H1 (cell line): Measurements from ENCODE around the gene HOXA6. TPM values are rescaled to one million over a fixed set of nuclear protein-coding genes. Genes with fewer than 3 reads are reported as not detected.

Experiments
- CTCF ChIA-PET: fragments of 300-600 bp; sonication (Branson Sonifier 250); formaldehyde crosslinking; loops from one replicate; lab custom pipeline; 2021; ENCODE audit not compliant: partially characterized antibody; lab: Charles Lee
- POLR2A ChIA-PET: fragments of 300-600 bp; sonication (Branson Sonifier 250); formaldehyde crosslinking; loops from one replicate; lab custom pipeline; 2021; ENCODE audit warnings: inconsistent platforms; ENCODE audit not compliant: partially characterized antibody; lab: Charles Lee
- DNase-seq, 2 experiments: peaks; one replicate each; pipeline versions ENCODE4 v3.0.0 to v3.0.0-alpha.2; 2010 to 2022; ENCODE audit warnings: low spot score in 2 of 2, low read depth in 1 of 2, mixed read lengths in 1 of 2
- FAIRE-seq: peaks from 2 replicates; lab custom pipeline; 2011; peaks lifted over from hg19 to GRCh38; lab: Jason Lieb, UNC
- H2AFZ ChIP-seq: 2 replicates; pipeline ENCODE4 v1.8.1; 2012; ENCODE audit warnings: low read length, inconsistent platforms
- H2AK5ac ChIP-seq: 2 replicates; pipeline ENCODE4 v1.6.1; 2013; ENCODE audit warnings: low read depth, low read length
- H2BK120ac ChIP-seq: replicated peaks from 2 replicates; pipeline ENCODE3; 2013; ENCODE audit warnings: low read depth, low read length, inconsistent platforms
- H2BK12ac ChIP-seq: 2 replicates; pipeline ENCODE4 v1.6.1; 2013; ENCODE audit warnings: low read depth, low read length
- H2BK15ac ChIP-seq: 2 replicates; pipeline ENCODE4 v1.6.1; 2013; ENCODE audit warnings: low read length
- H2BK20ac ChIP-seq: 2 replicates; pipeline ENCODE4 v1.6.1; 2013; ENCODE audit warnings: low read length
- H2BK5ac ChIP-seq: 2 replicates; pipeline ENCODE4 v1.6.1; 2013; ENCODE audit warnings: low read depth, low read length
- H3K14ac ChIP-seq: 2 replicates; pipeline ENCODE4 v1.6.1; 2013; ENCODE audit warnings: inconsistent platforms; ENCODE audit not compliant: insufficient read length
- H3K18ac ChIP-seq: 2 replicates; pipeline ENCODE4 v1.6.1; 2013; ENCODE audit warnings: low read length; ENCODE audit errors: extremely low read depth
- H3K23ac ChIP-seq: 2 replicates; pipeline ENCODE4 v1.6.1; 2013; ENCODE audit warnings: inconsistent platforms; ENCODE audit not compliant: insufficient read length
- H3K23me2 ChIP-seq: 2 replicates; pipeline ENCODE4 v1.6.1; 2013; ENCODE audit warnings: low read depth, low read length
- H3K27ac ChIP-seq: 2 replicates; pipeline ENCODE4 v1.6.1; 2011; ENCODE audit warnings: low read depth, low read length, inconsistent platforms
- H3K27me3 ChIP-seq, 4 experiments: replicated peaks in 1 of 4; 1 replicate in 1 of 4; 2 replicates in 3 of 4; pipeline versions ENCODE4 v1.6.1 to v1.8.1; 2011 to 2013; ENCODE audit warnings: low read length in 3 of 4, mild to moderate bottlenecking in 3 of 4, inconsistent platforms in 2 of 4, mixed read lengths in 2 of 4, moderate library complexity in 1 of 4; ENCODE audit not compliant: control insufficient read depth in 3 of 4, insufficient read depth in 3 of 4; ENCODE audit errors: extremely low read depth in 1 of 4
- H3K36me3 ChIP-seq, 4 experiments: 2 replicates each; pipeline versions ENCODE4 v1.6.1 to v1.8.1; 2011 to 2013; ENCODE audit warnings: mild to moderate bottlenecking in 4 of 4, low read length in 3 of 4, moderate library complexity in 2 of 4, control low read depth in 1 of 4, inconsistent platforms in 1 of 4; ENCODE audit not compliant: insufficient read depth in 4 of 4, control insufficient read depth in 2 of 4
- H3K4ac ChIP-seq: replicated peaks from 2 replicates; pipeline ENCODE3; 2013; ENCODE audit warnings: low read length, low read depth, mixed read lengths, inconsistent platforms; ENCODE audit not compliant: insufficient read length
- H3K4me1 ChIP-seq, 4 experiments: replicated peaks in 1 of 4; 1 replicate in 1 of 4; 2 replicates in 3 of 4; pipeline versions ENCODE4 v1.6.1 to v1.8.1; 2011 to 2013; ENCODE audit warnings: low read length in 3 of 4, inconsistent platforms in 2 of 4, mixed read lengths in 1 of 4; ENCODE audit not compliant: insufficient read depth in 4 of 4, control insufficient read depth in 3 of 4
- H3K4me2 ChIP-seq, 2 experiments: 2 replicates each; pipeline versions ENCODE4 v1.6.1 to v1.8.1; 2011 to 2013; ENCODE audit warnings: low read depth in 2 of 2, low read length in 2 of 2, control low read depth in 1 of 2, inconsistent platforms in 1 of 2, mild to moderate bottlenecking in 1 of 2; ENCODE audit not compliant: insufficient read depth in 1 of 2
- H3K4me3 ChIP-seq, 4 experiments: fragments of 200-600, 300-600 bp in 1 of 4; sonication (generic), shearing (Covaris generic), sonication (Bioruptor Twin) in 1 of 4; 2 replicates each; pipeline versions ENCODE4 v1.5.1 to v1.8.1; 2011 to 2016; ENCODE audit warnings: low read length in 4 of 4, low read depth in 3 of 4, control low read depth in 2 of 4, inconsistent platforms in 2 of 4, mild to moderate bottlenecking in 2 of 4, mixed read lengths in 1 of 4, moderate library complexity in 1 of 4; ENCODE audit not compliant: insufficient read depth in 2 of 4; ENCODE audit errors: extremely low read depth in 1 of 4
- H3K56ac ChIP-seq: replicated peaks from 2 replicates; pipeline ENCODE3; 2013; ENCODE audit warnings: low read depth, mild to moderate bottlenecking, mixed read lengths, low read length, inconsistent platforms; ENCODE audit not compliant: insufficient read length
- H3K79me1 ChIP-seq: 2 replicates; pipeline ENCODE4 v1.6.1; 2013; ENCODE audit warnings: low read depth, low read length, control low read depth
- H3K79me2 ChIP-seq, 2 experiments: 2 replicates each; pipeline versions ENCODE4 v1.6.1 to v1.8.1; 2012 to 2013; ENCODE audit warnings: low read length in 2 of 2, mild to moderate bottlenecking in 2 of 2, inconsistent platforms in 1 of 2; ENCODE audit not compliant: insufficient read depth in 2 of 2, control insufficient read depth in 1 of 2
- H3K9ac ChIP-seq, 4 experiments: replicated peaks in 1 of 4; 1 replicate in 1 of 4; 2 replicates in 3 of 4; pipeline versions ENCODE4 v1.6.1 to v1.8.1; 2011 to 2013; ENCODE audit warnings: low read depth in 3 of 4, low read length in 3 of 4, control low read depth in 2 of 4, mild to moderate bottlenecking in 2 of 4, moderate library complexity in 2 of 4, inconsistent platforms in 1 of 4; ENCODE audit errors: extremely low read depth in 1 of 4
- H3K9me3 ChIP-seq, 2 experiments: 2 replicates each; pipeline versions ENCODE4 v1.6.1 to v1.8.1; 2012 to 2013; ENCODE audit warnings: mild to moderate bottlenecking in 2 of 2, moderate library complexity in 2 of 2, control low read depth in 1 of 2, inconsistent platforms in 1 of 2, low read depth in 1 of 2, low read length in 1 of 2, mixed read lengths in 1 of 2; ENCODE audit not compliant: insufficient read depth in 2 of 2
- H4K20me1 ChIP-seq, 2 experiments: replicated peaks in 1 of 2; 2 replicates each; pipeline versions ENCODE3 to v1.8.1; 2011 to 2013; ENCODE audit warnings: inconsistent platforms in 2 of 2, low read length in 2 of 2, mild to moderate bottlenecking in 1 of 2; ENCODE audit not compliant: insufficient read depth in 2 of 2, control insufficient read depth in 1 of 2
- H4K5ac ChIP-seq: 2 replicates; pipeline ENCODE4 v1.6.1; 2013; ENCODE audit warnings: low read length, low read depth, mixed read lengths, inconsistent platforms; ENCODE audit not compliant: insufficient read length
- H4K8ac ChIP-seq: 2 replicates; pipeline ENCODE4 v1.8.0; 2013; ENCODE audit warnings: mild to moderate bottlenecking, moderate library complexity, low read length, inconsistent platforms; ENCODE audit not compliant: insufficient read depth; ENCODE audit errors: extremely low read depth
- H4K91ac ChIP-seq: replicated peaks from 2 replicates; pipeline ENCODE3; 2013; ENCODE audit warnings: low read length, mixed read lengths, inconsistent platforms; ENCODE audit not compliant: insufficient read length
- ASH2L ChIP-seq: fragments of 200-600, 300-600 bp; sonication (generic); IDR thresholded peaks from one replicate; pipeline ENCODE4 v1.7.1; 2017; ENCODE audit warnings: low read length
- BCL11A ChIP-seq, 2 experiments: IDR thresholded peaks; one replicate each; pipeline ENCODE4 v1.6.1; 2011; ENCODE audit warnings: low read depth in 2 of 2, low read length in 2 of 2, mild to moderate bottlenecking in 2 of 2
- CTCF ChIP-seq, 3 experiments: IDR thresholded peaks; 1 replicate in 2 of 3; 2 replicates in 1 of 3; pipeline versions ENCODE4 v1.5.1 to v1.6.1; 2011; ENCODE audit warnings: low read length in 3 of 3, mild to moderate bottlenecking in 3 of 3, inconsistent platforms in 2 of 3, low read depth in 1 of 3, moderate library complexity in 1 of 3; ENCODE audit not compliant: insufficient read depth in 1 of 3; ENCODE audit errors: control extremely low read depth in 1 of 3
- POLR2AphosphoS5 ChIP-seq: IDR thresholded peaks from 2 replicates; pipeline ENCODE4 v1.6.1; 2011; ENCODE audit warnings: low read depth, low read length
- SP2 ChIP-seq: IDR thresholded peaks from 2 replicates; pipeline ENCODE4 v1.6.1; 2012; ENCODE audit warnings: mild to moderate bottlenecking, low read length, inconsistent platforms
- WGBS, 2 experiments: shearing (Covaris generic) in 1 of 2; methylation state at CpG; one replicate each; pipeline versions ENCODE4 v1.1.6 to v1.1.7; 2013 to 2015; ENCODE audit warnings: low lambda C conversion rate in 2 of 2, mixed read lengths in 2 of 2, inconsistent platforms in 1 of 2, low coverage in 1 of 2, missing lambda C conversion rate in 1 of 2; ENCODE audit not compliant: insufficient replicate concordance in 2 of 2, insufficient coverage in 1 of 2, insufficient read length in 1 of 2; ENCODE audit errors: extremely low coverage in 1 of 2, missing lambda C conversion rate in 1 of 2; 5-methylcytosine and 5-hydroxymethylcytosine counted together
- polyA plus RNA-seq, 7 experiments: library from polyadenylated mRNA; depleted of rRNA in 3 of 7; stranded (reverse) in 5 of 7; unstranded in 2 of 7; fragments of >200 nt in 5 of 7; fragments of 200-250 nt in 2 of 7; gene quantifications; 1 replicate in 5 of 7; 2 replicates in 1 of 7; 4 replicates in 1 of 7; pipeline versions ENCODE4 v1.2.1 to v1.2.3, GENCODE V29; 2011 to 2013; ENCODE audit warnings: missing spikeins in 2 of 7, mixed read lengths in 2 of 7
- total RNA-seq: library from RNA; stranded (reverse); fragmentation: NEBNext Ultra II Directional; extraction: Animal tissue kit (Norgen Biotek cat#: 25700); gene quantifications from 2 replicates; pipeline ENCODE4 v1.2.1, GENCODE V29; 2021

Gene HOXA6
- total and polyA plus RNA-seq, 2 of the 8 experiments (the other 6 are each of a cell fraction or from before 2014, with no cell fraction given), result not detected

- H3K9me3 ChIP-seq, result peaks cover 0 to 3% of the 10 kb centered on the region in 2 experiments; a peak in 1 of 4 replicates
- H3K56ac ChIP-seq, result no peak overlapping the region
- peaks cover 9% of the 10 kb centered on the region for H3K23me2 ChIP-seq
- no peak overlapping the region; a peak in 1 of 4 replicates for H3K4me2 ChIP-seq
- H2BK20ac ChIP-seq, result no peak overlapping the region
- H3K4me3 ChIP-seq, result no peak overlapping the region
- H4K91ac ChIP-seq, result no peak overlapping the region
- H4K20me1 ChIP-seq, result peaks cover 30 to 32% of the 10 kb centered on the region in 2 experiments
- FAIRE-seq, result no peak
- no peak overlapping the region for H2BK12ac ChIP-seq
- POLR2A ChIA-PET, result no interaction called here
- no peaks in the 10 kb centered on the region for H3K79me1 ChIP-seq
- no peak overlapping the region for H3K23ac ChIP-seq
- H3K36me3 ChIP-seq, result peaks cover 0 to 6% (median 0%) of the 10 kb centered on the region in 4 experiments; a peak in 1 of 8 replicates
- H3K18ac ChIP-seq, result no peak overlapping the region
- H3K27ac ChIP-seq, result no peak overlapping the region
- peaks cover 0 to 9% (median 6%) of the 10 kb centered on the region in 4 experiments; a peak in 5 of 7 replicates for H3K4me1 ChIP-seq
- no peaks in the 10 kb centered on the region for H3K79me2 ChIP-seq
- H2BK15ac ChIP-seq, result no peak overlapping the region
- TF ChIP-seq POLR2AphosphoS5 (no peak), SP2 (no peak), CTCF (IDR thresholded peaks at IDR 0.05; ENCODE audit: control extremely low read depth in 1 of 3, insufficient read depth in 1 of 3, low read depth in 1 of 3, low read length in 3 of 3) (no peak), BCL11A (IDR thresholded peaks at IDR 0.05; ENCODE audit: low read depth in 2 of 2, low read length in 2 of 2) (no peak), ASH2L (no peak)
- no peak overlapping the region for H4K8ac ChIP-seq
- CTCF ChIA-PET, result interaction anchor here (0.7 to 12.5 kb wide), 8 partner anchors 13 to 293 kb away, joined by 3 to 123 read pairs (median 8); partner anchors contain the start of gene HOXA1
- no peak overlapping the region for H3K4ac ChIP-seq
- H3K27me3 ChIP-seq, result peaks cover 96 to 100% (median 99%) of the 10 kb centered on the region in 4 experiments
- no peak overlapping the region for H2BK5ac ChIP-seq
- peak in 1 of 2 experiments; percentile 38 for DNase-seq
- no peak overlapping the region for H2AFZ ChIP-seq
- no peak overlapping the region for H3K9ac ChIP-seq
- H2AK5ac ChIP-seq, result no peak overlapping the region
- H3K14ac ChIP-seq, result no peak overlapping the region
- 47% methylated on average over 5 of the region's 5 CpGs; no CpG with 5 or more reads in 1 of the 2 experiments for WGBS, 2 experiments
- no peak overlapping the region for H2BK120ac ChIP-seq
- no peak overlapping the region for H4K5ac ChIP-seq
Measured at GRCh38 chr7:27146491-27147198, 929 bp downstream of the HOXA6 start.
